SK-N-SH (cell line): Measurements from ENCODE around the gene CCDC32.

Experiments
- FOXJ3 ChIP-seq: sonication (generic); formaldehyde crosslinking; IDR thresholded peaks from 2 replicates; pipeline ENCODE4 v1.5.1; 2020; ENCODE audit warnings: mild to moderate bottlenecking, missing genetic modification reagents
- TF ChIP-seq, protein P1 (sequence below): fragments of 200-600 bp; sonication (generic); IDR thresholded peaks from 2 replicates; pipeline ENCODE4 v1.6.1; 2017; ENCODE audit warnings: antibody characterized with exemption, mild to moderate bottlenecking, moderate library complexity

GRCh38 chr15:40550341-40551037 is 14.4 kb downstream of the CCDC32 start:
- no peak for TF ChIP-seq FOXJ3 (CRISPR knock-in tag)
- TF ChIP-seq, protein P1, sequence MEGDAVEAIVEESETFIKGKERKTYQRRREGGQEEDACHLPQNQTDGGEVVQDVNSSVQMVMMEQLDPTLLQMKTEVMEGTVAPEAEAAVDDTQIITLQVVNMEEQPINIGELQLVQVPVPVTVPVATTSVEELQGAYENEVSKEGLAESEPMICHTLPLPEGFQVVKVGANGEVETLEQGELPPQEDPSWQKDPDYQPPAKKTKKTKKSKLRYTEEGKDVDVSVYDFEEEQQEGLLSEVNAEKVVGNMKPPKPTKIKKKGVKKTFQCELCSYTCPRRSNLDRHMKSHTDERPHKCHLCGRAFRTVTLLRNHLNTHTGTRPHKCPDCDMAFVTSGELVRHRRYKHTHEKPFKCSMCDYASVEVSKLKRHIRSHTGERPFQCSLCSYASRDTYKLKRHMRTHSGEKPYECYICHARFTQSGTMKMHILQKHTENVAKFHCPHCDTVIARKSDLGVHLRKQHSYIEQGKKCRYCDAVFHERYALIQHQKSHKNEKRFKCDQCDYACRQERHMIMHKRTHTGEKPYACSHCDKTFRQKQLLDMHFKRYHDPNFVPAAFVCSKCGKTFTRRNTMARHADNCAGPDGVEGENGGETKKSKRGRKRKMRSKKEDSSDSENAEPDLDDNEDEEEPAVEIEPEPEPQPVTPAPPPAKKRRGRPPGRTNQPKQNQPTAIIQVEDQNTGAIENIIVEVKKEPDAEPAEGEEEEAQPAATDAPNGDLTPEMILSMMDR = no peak
